Left cardiac atrium (tissue), 4 donors: ENCODE measurements around the gene CAPN5. TPM values are rescaled to one million over a fixed set of nuclear protein-coding genes. Genes with fewer than 3 reads are reported as not detected.
A peak's percentile ranks its signal among the peaks of the same experiment; 100 is the strongest.
"Not testable (repeated sequence)": the region's sequence is repeated elsewhere in the genome, so short reads cannot be mapped to it uniquely, and the experiment has no call there.

Experiments used
- ATAC-seq, 2 donors: fragments of 200-7000 bp; cut with Tn5 transposase; one replicate each; pipeline ENCODE4 v1.9.1; 2020; ENCODE audit warnings: mild to moderate bottlenecking in 2 of 2, moderate library complexity in 2 of 2
- DNase-seq: peaks from one replicate; pipeline ENCODE4 v3.0.0-alpha.2; 2020
- intact Hi-C, 2 donors: fragments of 100-400 bp; cut with DNase I; formaldehyde crosslinking; loops; one replicate each; pipeline versions ENCODE4 v1.14.1 to v1.15.1; 2022 to 2023
- total RNA-seq, 2 donors: library from RNA; stranded (reverse); fragmentation: NEBNext Ultra II Directional; extraction: Animal tissue kit (Norgen Biotek cat#: 25700); gene quantifications; one replicate each; pipeline ENCODE4 v1.2.1, GENCODE V29; 2021
- donor health status: DM: no; HTN: yes; CAD: no.
- donor health status: DM: no; HTN: yes; CAD: no; lungs with severe emphysema.
- donor health status: DM: yes; HTN: yes; CAD: no.
- donor health status: Dilated cardiomyopathy.

CAPN5 gene
- total RNA-seq, 2 donors from 2014 or later = 5.6 to 5.9 TPM

DNA sequence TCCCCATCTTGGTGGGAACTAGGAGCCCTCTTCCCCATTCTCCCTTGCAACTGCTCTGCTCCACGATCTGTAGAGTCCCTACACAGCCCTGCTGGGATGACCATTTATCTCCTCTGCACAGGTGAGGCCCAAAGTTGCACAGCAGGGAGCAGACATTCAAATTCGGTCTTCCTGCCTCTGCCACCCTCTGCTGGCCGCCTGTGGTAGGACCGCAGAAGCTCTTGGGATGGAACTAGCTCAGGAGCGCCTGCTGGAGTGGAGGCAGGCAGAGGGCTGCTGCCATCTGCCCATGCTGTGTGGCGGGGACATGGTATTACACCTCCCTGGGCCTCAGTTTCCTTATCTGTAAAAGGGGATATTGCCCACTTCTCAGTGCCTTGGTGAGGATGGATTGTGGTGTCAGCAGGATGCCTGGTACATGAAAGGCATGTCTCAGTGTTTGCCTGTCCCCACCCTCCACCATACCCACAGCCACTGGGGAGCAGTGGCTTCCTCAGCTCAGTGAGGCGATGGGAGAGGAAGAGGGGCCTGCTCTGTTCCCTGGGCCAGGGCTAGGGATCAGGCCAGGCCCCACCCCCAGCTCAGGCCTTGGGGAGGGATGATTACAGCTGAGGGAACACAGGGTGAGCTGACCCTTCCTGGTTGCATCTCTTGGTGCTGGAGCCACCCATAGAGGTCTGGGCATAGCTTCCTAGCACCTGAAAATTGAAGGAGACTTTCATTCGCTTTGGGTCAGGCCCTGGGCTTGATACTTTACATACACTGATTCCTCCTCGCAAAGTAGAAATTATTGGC is 24.6 kb downstream of the CAPN5 start:
- intact Hi-C loops = loop anchor here (1.0 to 5.0 kb wide), 3 partner anchors 44 to 284 kb away; no protein-coding TSS in a partner anchor
- ATAC-seq (peak; percentile 81 to 83), DNase-seq (peak; percentile 79)

DNA sequence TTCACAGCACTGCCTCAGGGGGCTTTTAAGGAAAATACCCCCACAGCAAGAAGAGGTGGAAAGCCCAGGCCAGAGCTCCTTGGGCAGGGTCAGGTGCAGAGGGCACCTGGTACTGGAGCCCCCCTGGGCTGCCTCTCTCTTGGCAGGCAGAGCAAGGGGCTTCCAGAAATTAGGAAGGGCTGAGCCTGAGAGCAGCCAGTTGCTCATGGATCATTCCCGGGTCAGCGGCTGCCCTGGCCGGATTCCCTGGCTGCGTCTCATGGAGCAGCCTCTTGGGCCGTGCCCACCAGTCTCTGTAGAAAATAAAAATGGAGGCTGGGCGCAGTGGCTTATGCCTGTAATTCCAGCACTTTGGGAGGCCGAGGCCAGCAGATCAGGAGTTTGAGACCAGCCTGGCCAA is 25.6 kb downstream of the CAPN5 start:
- peak in 1 of 2 donors; percentile 36 for ATAC-seq
- DNase-seq = peak; percentile 26
- intact Hi-C loops = loop anchor here (5.0 kb wide), 2 partner anchors 45 to 285 kb away; no protein-coding TSS in a partner anchor

DNA sequence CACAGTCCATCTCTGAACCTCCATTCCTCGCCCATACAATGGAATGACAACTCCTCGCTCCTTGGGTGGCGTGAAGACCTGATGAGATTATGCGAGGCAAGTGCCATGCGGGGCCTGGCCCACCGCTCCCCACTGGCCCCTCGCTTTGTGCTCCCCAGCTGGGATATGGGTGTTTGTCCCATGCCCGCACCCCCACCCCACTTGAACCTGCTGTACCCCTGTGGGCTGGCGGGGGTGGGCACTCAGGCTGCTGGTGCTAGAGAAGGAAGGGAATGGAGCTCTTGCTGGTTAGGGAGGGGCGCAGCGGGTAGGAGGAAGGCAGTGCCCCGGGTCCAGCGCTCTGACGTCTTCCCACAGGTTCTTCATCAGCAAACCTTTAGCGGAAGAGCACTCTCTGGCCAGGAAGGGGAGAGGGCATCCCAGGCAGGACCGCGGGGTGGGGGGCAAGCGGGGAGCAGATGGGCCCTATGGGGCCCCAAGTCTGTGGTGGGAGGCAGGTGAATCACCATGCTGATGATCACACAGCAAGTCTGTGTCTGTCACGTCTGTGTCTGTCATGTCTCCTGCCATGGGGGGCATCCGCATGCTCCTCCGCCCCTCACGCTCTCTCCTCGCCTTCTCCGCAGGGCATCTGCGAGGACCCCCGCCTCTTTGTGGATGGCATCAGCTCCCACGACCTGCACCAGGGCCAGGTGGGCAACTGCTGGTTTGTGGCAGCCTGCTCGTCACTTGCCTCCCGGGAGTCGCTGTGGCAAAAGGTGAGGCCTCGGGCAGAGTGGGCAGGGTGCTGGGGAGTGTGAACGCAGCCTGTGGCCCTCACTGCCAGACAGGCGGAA is 26.5 kb downstream of the CAPN5 start:
- intact Hi-C loops = loop anchor here (5.0 kb wide), 2 partner anchors 46 to 286 kb away; no protein-coding TSS in a partner anchor
- peak; percentile 21 for DNase-seq
- ATAC-seq = no peak

DNA sequence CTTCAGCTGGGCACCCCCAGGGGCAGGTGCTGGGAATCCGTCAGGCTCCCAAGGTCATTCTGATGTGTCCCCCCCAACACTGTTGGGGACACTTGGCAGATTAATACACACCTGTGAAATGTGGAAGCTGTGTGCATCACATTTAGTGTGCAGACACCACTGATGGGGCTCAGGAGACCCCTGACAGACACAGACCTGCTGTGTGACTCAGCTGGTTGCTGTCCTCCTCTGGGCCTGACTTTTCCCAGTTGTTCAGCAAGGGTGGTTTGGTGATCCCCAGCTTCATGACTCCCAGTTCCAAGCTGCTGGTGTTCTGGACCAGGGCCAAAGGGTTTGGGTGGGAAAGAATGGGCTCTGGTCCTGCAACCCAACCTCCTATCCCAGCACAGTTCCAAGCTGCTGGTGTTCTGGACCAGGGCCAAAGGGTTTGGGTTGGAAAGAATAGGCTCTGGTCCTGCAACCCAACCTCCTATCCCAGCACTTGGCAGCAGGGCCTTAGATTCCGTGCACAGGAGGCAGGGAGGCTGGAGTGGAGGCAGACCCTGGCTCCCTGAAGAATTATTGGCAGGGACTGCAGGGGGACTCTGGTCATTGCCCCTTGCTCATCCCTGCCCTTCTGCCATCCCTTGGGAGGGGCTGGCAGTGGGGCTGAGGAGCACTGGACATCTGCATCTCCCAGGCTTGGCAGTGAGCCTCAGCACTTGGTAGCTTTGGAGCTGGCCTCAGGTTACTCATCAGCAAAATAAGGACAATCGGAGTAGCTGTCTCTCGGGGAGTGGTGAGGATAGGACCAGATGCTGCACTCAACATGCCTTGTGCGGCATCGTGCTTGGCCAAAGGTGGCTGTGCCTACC is 27.4 kb downstream of the CAPN5 start:
- intact Hi-C loops = loop anchor here (5.0 kb wide), 2 partner anchors 47 to 287 kb away; no protein-coding TSS in a partner anchor
- ATAC-seq (no peak), DNase-seq (peak; percentile 16)

DNA sequence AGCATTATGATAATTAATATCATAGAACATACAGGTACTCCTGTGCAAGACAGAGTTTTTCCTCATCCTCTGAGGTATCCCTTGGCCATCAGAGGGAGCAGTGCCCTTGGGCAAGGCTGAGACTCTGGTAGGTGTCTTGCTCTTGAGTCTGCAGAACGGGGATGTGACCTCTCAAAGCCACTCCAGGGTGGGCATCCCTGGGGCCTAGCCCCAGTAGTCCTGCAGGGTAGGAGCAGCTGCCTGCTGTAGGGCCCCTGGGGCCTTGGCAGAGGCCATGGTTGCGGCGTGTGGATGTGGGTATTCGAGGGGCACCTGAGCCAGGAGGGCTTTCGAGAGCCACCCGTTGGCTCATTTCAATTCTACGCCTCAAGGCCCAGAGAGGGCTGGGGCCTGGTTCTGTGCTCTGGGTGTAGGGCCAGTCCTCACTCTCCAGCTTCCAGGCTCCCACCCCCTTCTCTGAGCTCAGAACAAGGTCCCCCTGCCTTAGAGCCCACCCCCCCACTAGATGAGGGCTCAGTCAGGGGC is 28.1 kb downstream of the CAPN5 start:
- intact Hi-C loops = loop anchor here (5.0 kb wide), 2 partner anchors 48 to 288 kb away; no protein-coding TSS in a partner anchor
- ATAC-seq (no peak), DNase-seq (peak; percentile 10)

DNA sequence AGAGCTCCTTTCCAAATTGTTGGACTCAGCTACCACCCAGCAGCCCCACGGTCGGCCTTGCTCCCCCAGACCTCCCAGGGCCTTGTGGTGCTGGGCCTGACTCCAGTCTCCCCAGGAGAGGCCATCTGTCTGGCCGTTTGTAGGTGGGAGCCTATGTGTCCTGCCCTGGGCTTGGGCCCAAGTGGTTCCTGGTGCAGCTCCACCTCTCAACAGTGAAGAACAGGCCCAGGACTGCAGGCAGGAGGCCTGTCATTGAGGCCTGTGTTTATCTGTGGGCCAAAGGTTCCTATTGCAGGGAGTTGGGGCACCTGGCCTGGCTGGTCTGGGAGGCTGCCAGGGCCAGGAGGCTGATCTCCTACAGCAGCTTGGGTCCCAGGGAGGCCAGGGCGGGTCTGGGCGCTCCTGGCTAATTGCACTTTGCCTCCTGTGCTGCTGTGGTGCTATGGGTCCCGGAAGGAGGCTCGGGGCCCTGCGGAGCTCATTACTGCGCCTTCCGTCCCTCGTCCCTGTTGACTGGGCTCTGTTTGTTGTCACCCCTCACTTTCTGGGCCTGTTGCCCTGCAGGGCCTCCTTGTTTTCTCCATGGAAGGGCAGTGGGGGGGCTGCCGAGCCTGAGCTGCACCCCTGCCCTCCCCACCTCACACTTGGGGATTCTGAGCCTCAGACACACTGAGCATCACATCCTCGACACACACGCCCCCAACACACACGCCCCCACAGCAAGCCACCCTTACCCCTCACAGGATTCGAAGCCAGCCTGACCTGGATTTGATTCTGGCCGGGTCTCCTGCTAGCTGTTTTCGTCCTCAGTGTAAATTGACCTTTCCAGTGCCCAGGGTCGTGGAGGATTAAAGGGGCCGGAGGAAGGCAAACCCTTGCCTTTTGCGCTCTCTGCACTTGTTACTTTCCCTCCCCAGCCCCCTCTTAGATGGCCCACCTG is 29.1 kb downstream of the CAPN5 start:
- ATAC-seq = no peak
- intact Hi-C loops = no loop called here
- peak; percentile 7 for DNase-seq

DNA sequence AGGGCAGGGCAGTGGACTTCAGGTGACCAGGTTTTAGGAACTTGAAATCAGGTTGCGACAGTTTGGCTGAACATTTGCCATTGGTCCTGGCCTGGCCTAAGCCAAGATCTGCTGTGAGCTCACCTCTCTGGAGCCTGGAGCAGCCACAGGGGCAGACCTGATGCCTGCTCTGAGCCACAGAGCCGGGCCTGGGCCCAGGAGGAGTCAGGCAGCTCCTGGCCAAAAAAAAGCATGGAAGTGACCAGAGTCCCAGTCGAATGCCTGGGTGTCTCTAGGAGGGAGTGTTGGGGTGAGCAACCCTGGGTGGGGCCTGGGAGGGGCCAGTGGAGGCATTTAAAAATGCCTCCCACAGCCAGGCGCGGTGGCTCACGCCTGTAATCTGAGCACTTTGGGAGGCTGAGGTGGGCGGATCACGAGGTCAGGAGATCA is 29.8 kb downstream of the CAPN5 start:
- intact Hi-C loops = no loop called here
- ATAC-seq (no peak), DNase-seq (peak; percentile 5)

DNA sequence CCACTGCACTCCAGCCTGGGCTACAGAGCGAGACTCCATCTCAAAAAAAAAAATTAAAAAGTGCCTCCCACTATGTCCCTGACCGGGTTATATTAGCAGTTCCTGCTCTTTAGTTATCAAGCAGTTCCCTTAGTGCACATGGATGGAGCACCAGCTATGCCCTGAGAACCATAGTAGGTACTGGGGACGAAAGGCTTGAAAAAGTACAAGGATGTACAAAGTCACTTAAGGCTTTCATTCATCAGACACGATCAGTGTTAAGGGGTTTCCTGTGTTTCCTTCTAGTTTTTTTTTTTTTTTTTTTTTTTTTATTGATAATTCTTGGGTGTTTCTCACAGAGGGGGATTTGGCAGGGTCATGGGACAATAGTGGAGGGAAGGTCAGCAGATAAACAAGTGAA is 30.4 kb downstream of the CAPN5 start:
- intact Hi-C loops, ATAC-seq: not testable (repeated sequence)

DNA sequence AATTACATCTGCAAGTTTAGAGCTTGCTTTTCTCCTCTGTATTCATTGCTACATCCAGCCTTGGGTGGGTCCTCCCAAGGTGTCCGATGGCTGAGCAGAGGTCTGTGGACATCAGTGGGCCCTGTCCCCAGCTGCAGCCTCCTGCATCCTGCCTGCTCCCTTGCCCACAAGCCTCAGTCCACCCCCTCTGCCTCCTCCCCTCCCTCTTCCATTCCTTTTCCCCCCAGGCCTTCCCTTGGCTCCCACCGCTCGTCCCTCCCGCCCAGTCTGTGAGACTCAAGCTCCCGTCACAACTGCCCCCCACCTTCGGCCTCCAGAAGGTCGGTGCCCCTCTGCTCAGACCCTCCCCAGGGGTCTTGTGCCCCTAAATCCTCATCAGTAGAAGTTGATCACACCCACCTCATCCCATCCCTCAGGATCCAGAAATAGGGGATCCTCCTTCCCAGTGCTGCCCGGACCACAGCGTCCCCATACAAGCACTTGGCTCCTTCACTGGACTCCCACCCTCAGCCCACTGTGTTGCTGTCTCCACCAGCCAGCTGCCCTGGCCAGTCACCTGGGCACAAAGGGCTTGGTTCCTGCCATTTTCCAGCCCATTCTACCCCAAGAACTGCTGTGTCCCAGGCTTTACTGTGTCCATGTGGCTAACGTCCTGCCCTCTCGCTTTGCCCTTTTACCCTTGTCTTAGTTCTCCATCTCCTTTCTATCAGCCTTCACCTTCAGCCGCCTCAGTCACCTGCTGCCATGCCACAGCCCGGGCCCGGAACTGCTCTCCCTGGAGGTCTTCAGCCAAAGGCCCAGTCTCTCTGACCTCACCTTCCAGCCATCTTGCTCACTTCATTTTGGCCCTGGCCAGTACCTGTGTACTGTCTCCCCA is 33.6 kb downstream of the CAPN5 start:
- ATAC-seq (no peak), DNase-seq (peak; percentile 9)
- intact Hi-C loops = no loop called here

More for the DNA sequence above, 30.4 kb downstream of the CAPN5 start:
- DNase-seq = not testable (repeated sequence)

DNA sequence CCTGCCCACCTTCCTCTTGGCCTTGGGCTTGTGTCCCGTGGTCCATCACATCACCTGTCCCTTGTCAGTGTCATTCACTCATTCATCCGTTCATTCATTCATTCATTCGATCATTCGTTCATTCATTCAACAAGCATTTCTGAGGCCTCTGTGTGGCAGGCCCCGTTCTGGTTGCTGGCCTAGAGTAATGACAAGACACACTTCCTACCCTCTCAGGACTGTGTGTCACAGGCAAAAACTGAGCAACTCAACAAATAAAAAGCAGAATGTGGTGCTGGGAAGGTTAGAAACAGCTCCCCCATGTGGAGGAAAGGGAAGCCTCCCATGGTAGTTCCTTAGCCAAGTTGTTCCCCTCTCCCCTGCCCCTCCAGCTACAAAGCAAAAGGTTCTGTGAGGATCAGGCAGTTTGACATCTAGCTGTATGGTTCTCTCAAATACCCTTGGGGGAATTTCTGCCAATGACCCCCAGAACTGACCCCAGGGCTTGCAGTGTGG is 34.3 kb downstream of the CAPN5 start:
- intact Hi-C loops = no loop called here
- DNase-seq = no peak
- ATAC-seq = no peak

DNA sequence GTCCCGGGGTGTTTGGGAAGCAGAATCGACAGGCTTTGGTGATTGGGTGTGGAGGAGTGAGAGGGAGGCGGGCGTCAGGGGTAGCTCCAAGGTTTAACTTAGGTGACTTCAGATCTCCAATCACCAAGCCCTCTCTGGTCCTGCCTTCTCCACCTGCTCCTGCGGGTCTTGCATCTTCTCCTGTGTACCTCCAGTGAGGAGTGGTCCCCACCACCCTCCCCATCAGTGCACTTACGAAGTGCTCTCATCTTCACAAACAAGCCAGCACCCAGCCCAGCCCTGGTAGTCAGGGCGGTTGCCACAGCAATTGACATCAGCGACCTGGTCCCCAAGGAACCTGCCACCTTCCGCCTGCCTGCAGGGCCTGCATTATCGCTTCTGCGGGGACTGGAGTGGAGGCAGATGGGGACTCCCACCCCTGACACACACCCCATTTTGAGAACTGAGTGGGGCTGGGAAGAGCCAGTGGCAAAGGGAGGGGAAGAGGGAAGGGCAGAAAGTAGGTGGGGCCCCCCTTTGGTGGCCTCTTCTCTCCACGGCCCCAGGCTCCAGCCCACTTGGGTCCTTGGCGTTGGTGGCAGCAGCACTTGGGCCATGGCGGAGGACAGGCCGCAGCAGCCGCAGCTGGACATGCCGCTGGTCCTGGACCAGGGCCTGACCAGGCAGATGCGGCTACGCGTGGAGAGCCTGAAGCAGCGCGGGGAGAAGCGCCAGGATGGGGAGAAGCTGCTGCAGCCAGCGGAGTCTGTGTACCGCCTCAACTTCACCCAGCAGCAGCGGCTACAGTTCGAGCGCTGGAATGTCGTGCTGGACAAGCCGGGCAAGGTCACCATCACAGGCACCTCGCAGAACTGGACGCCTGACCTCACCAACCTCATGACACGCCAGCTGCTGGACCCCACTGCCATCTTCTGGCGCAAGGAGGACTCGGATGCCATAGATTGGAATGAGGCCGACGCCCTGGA is 35.8 kb downstream of the CAPN5 start, which contains the start of gene OMP:
Gene OMP, plus strand, starts transcription at position 595 of the 965 bp plus-strand sequence. Its CDS starts 0 bp downstream, at position 595.
- no peak for ATAC-seq
- no peak for DNase-seq
- intact Hi-C loops = no loop called here

DNA sequence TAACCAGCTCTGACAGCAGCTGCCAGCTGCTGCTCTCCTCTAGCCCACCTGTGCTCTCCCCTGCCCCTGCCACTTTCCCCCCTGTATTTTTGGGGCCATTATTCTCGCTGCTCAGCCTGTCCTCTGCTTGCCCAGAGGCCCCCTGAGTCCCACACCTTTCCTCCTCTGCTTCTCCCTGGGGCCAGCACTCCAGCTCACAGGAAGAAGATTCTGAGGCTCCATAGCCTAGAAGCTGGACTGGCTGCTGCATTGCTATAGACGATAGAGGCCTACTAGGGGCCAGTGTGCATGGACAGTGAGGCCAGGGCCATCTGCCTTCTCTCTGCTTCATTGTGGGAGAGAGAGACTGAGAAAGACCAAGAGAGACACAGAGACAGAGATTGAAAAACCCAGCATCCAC is 36.5 kb downstream of the CAPN5 start:
- no peak for DNase-seq
- intact Hi-C loops = no loop called here

DNA sequence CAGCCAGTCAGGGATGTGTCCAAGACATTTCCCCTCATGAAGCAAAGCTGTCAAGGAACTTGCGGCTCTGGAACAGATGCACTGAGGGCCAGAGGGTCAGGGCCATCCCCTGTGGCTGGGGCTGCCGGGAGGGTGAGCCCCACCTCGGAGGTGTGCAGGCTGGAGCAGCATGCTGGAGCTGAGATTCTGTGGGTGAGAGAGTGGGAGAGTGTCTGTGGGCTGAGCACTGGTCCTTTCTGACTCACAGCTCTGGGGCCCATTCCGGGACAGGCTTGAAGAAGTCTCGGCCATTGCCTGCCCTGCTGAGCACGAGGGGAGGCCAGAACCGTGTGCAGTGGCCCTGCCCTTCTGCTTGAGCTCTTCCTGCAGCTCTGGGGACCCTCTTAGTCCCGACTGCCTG is 38.0 kb downstream of the CAPN5 start:
- no peak for DNase-seq
- no peak for ATAC-seq
- intact Hi-C loops = no loop called here

More for the DNA sequence above, 36.5 kb downstream of the CAPN5 start:
- ATAC-seq = no peak

DNA sequence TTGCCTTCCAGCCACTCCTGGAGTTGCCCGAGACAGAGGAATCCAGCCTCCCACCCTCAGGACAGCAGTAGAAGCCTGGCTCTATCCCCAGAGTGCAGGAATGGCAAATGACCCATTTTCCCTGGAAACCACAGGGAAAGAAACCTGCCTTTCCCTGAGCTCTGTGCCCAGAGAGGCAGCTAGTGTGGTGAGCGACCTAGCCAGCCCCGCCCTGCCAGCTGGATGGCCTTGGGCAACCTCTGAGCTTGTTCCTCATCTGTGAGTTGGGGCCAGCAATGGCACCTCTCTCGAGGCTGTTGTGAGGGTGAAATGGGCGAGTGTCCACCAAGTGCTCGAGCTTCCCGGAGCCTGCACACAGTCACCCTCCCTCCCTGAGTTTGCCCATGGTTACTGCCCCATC is 39.5 kb downstream of the CAPN5 start:
- no peak for ATAC-seq
- intact Hi-C loops = no loop called here
- no peak for DNase-seq

DNA sequence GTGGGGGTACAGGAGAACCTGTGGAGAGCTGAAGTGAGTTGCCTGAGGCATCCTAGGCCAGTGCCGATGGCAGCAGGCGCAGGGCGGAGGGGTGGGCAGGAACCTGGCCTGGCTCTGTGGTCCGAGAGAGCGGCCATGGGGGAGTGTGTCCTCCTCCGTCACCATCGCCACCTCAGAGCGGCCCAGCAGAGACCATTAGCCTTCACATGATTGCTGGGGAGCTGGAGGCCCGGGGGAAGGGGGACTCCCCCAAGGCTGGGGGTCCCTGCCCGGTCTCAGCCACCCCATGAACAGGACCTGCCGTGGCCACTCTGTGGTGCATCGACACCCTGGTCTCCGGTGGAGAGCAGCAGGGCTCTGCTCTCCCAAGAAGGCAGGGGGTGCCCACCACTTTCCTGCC is 40.0 kb downstream of the CAPN5 start:
- no peak for DNase-seq
- intact Hi-C loops = no loop called here
- ATAC-seq = no peak
